ENCODE data around the gene WDR41.

WDR41 gene

GRCh38 chr5:77444356-77444755, 47.8 kb downstream of the WDR41 start:
- DNase-seq (ENCODE audit: low spot score), result no peak

GRCh38 chr5:77443670-77444069, 48.4 kb downstream of the WDR41 start:
- no peak for DNase-seq (ENCODE audit: low spot score)

- no peak for DNase-seq (ENCODE audit: low spot score)
Observed at GRCh38 chr5:77438071-77438470, 54.0 kb downstream of the WDR41 start.

GRCh38 chr5:77437194-77437593, 54.9 kb downstream of the WDR41 start:
- no peak for DNase-seq (ENCODE audit: low spot score)

- DNase-seq (ENCODE audit: low spot score), result no peak
Observed at GRCh38 chr5:77431719-77432118, 60.4 kb downstream of the WDR41 start.

GRCh38 chr5:77431286-77431685, 60.8 kb downstream of the WDR41 start:
- no peak for DNase-seq (ENCODE audit: low spot score)

GRCh38 chr5:77430726-77431125, 61.4 kb downstream of the WDR41 start:
- DNase-seq (ENCODE audit: low spot score), result no peak

GRCh38 chr5:77428526-77428925, 63.6 kb downstream of the WDR41 start:
- no peak for DNase-seq (ENCODE audit: low spot score)

- DNase-seq (ENCODE audit: low spot score), result no peak
Observed at GRCh38 chr5:77427998-77428397, 64.1 kb downstream of the WDR41 start.

GRCh38 chr5:77426670-77427069, 65.4 kb downstream of the WDR41 start:
- DNase-seq (ENCODE audit: low spot score), result no peak

- DNase-seq (ENCODE audit: low spot score), result no peak
Observed at GRCh38 chr5:77425998-77426659, 66.0 kb downstream of the WDR41 start.

- DNase-seq (ENCODE audit: low spot score), result no peak
Observed at GRCh38 chr5:77425420-77425819, 66.7 kb downstream of the WDR41 start.

GRCh38 chr5:77424921-77425320, 67.2 kb downstream of the WDR41 start:
- no peak for DNase-seq (ENCODE audit: low spot score)

GRCh38 chr5:77423022-77423750, 68.9 kb downstream of the WDR41 start:
- DNase-seq (ENCODE audit: low spot score), result no peak

GRCh38 chr5:77420940-77421339, 71.2 kb downstream of the WDR41 start:
- DNase-seq (ENCODE audit: low spot score), result no peak

GRCh38 chr5:77419644-77420582, 72.2 kb downstream of the WDR41 start:
- no peak for DNase-seq (ENCODE audit: low spot score)

GRCh38 chr5:77418601-77419581, 73.2 kb downstream of the WDR41 start:
- DNase-seq (ENCODE audit: low spot score), result no peak

- no peak for DNase-seq (ENCODE audit: low spot score)
Observed at GRCh38 chr5:77418162-77418561, 74.0 kb downstream of the WDR41 start.

GRCh38 chr5:77413049-77413448, 79.1 kb downstream of the WDR41 start:
- no peak for DNase-seq (ENCODE audit: low spot score)

- DNase-seq (ENCODE audit: low spot score), result no peak
Observed at GRCh38 chr5:77409870-77410621, 82.1 kb downstream of the WDR41 start.

GRCh38 chr5:77407152-77407551, 85.0 kb downstream of the WDR41 start:
- no peak for DNase-seq (ENCODE audit: low spot score)

All from hematopoietic multipotent progenitor cell treated with erythropoietin and hydrocortisone succinate and interleukin-3 and kit ligand, for 15 days (in vitro differentiated cells).